ES-I3 (cell line): ENCODE data around the gene VAV2.

Experiments used
- H3K36me3 ChIP-seq: 2 replicates; pipeline ENCODE4 v1.6.1; 2013; ENCODE audit warnings: mild to moderate bottlenecking, low read length, control low read depth, moderate library complexity; ENCODE audit not compliant: insufficient read depth
- H3K4me1 ChIP-seq: 2 replicates; pipeline ENCODE4 v1.6.1; 2013; ENCODE audit warnings: mild to moderate bottlenecking, control low read depth, low read length; ENCODE audit not compliant: insufficient read depth
- H3K9ac ChIP-seq: 2 replicates; pipeline ENCODE4 v1.6.1; 2013; ENCODE audit warnings: low read depth, mild to moderate bottlenecking, low read length, moderate library complexity
- H3K9me3 ChIP-seq: 2 replicates; pipeline ENCODE4 v1.6.1; 2013; ENCODE audit warnings: mild to moderate bottlenecking, low read length, moderate library complexity; ENCODE audit not compliant: control insufficient read depth, insufficient read depth

Gene VAV2

GRCh38 chr9:133848471-133849109 lies 143.5 kb downstream of the VAV2 start:
- no peaks in the 10 kb centered on the region for H3K9me3 ChIP-seq
- no peaks in the 10 kb centered on the region for H3K4me1 ChIP-seq
- H3K36me3 ChIP-seq: no peaks in the 10 kb centered on the region; the same call in 1 of the 2 replicates
- H3K9ac ChIP-seq: no peak overlapping the region

GRCh38 chr9:133846483-133847090 lies 145.5 kb downstream of the VAV2 start:
- no peaks in the 10 kb centered on the region; the same call in 1 of the 2 replicates for H3K4me1 ChIP-seq
- H3K9ac ChIP-seq: no peak overlapping the region
- no peaks in the 10 kb centered on the region; the same call in 1 of the 2 replicates for H3K36me3 ChIP-seq
- no peaks in the 10 kb centered on the region for H3K9me3 ChIP-seq

GRCh38 chr9:133845440-133845839 lies 146.7 kb downstream of the VAV2 start:
- Histone ChIP-seq H3K4me1 (peaks cover 7% of the 10 kb centered on the region), H3K9ac (no peak overlapping the region), H3K36me3 (no peaks in the 10 kb centered on the region; the same call in 1 of the 2 replicates)

GRCh38 chr9:133844881-133845410 lies 147.2 kb downstream of the VAV2 start:
- Histone ChIP-seq H3K9me3 (no peaks in the 10 kb centered on the region), H3K36me3 (no peaks in the 10 kb centered on the region; the same call in 1 of the 2 replicates), H3K4me1 (peaks cover 10% of the 10 kb centered on the region), H3K9ac (no peak overlapping the region)

More at GRCh38 chr9:133845440-133845839, 146.7 kb downstream of the VAV2 start:
- no peaks in the 10 kb centered on the region for H3K9me3 ChIP-seq

GRCh38 chr9:133844398-133844784 lies 147.7 kb downstream of the VAV2 start:
- Histone ChIP-seq H3K9ac (no peak overlapping the region), H3K36me3 (no peaks in the 10 kb centered on the region; the same call in 1 of the 2 replicates), H3K9me3 (no peaks in the 10 kb centered on the region), H3K4me1 (peaks cover 10% of the 10 kb centered on the region)

- peaks cover 10% of the 10 kb centered on the region for H3K4me1 ChIP-seq
- H3K36me3 ChIP-seq: no peaks in the 10 kb centered on the region; the same call in 1 of the 2 replicates
- H3K9ac ChIP-seq: no peak overlapping the region
- H3K9me3 ChIP-seq: no peaks in the 10 kb centered on the region
Observed at GRCh38 chr9:133843751-133844397, 148.2 kb downstream of the VAV2 start.

GRCh38 chr9:133843250-133843649 lies 148.9 kb downstream of the VAV2 start:
- H3K36me3 ChIP-seq: no peaks in the 10 kb centered on the region
- peaks cover 10% of the 10 kb centered on the region for H3K4me1 ChIP-seq
- no peaks in the 10 kb centered on the region for H3K9me3 ChIP-seq
- no peak overlapping the region for H3K9ac ChIP-seq

GRCh38 chr9:133842721-133843227 lies 149.3 kb downstream of the VAV2 start:
- Histone ChIP-seq H3K9me3 (no peaks in the 10 kb centered on the region), H3K36me3 (no peaks in the 10 kb centered on the region), H3K9ac (no peak overlapping the region), H3K4me1 (peaks cover 10% of the 10 kb centered on the region)

- no peaks in the 10 kb centered on the region for H3K36me3 ChIP-seq
- no peaks in the 10 kb centered on the region for H3K9me3 ChIP-seq
- no peak overlapping the region for H3K9ac ChIP-seq
- H3K4me1 ChIP-seq: peaks cover 10% of the 10 kb centered on the region
Observed at GRCh38 chr9:133842174-133842573, 149.9 kb downstream of the VAV2 start.

- Histone ChIP-seq H3K9me3 (no peaks in the 10 kb centered on the region), H3K36me3 (no peaks in the 10 kb centered on the region), H3K4me1 (peaks cover 12% of the 10 kb centered on the region), H3K9ac (no peak overlapping the region)
Observed at GRCh38 chr9:133841167-133841812, 150.8 kb downstream of the VAV2 start.

GRCh38 chr9:133839822-133840329 lies 152.2 kb downstream of the VAV2 start:
- no peaks in the 10 kb centered on the region for H3K9me3 ChIP-seq
- H3K36me3 ChIP-seq: no peaks in the 10 kb centered on the region
- peaks cover 22% of the 10 kb centered on the region for H3K4me1 ChIP-seq
- no peak overlapping the region for H3K9ac ChIP-seq

GRCh38 chr9:133838859-133839507 lies 153.1 kb downstream of the VAV2 start:
- Histone ChIP-seq H3K9ac (no peak overlapping the region), H3K4me1 (peaks cover 27% of the 10 kb centered on the region), H3K9me3 (no peaks in the 10 kb centered on the region), H3K36me3 (no peaks in the 10 kb centered on the region)

GRCh38 chr9:133837627-133838597 lies 154.2 kb downstream of the VAV2 start:
- Histone ChIP-seq H3K9ac (no peak overlapping the region), H3K4me1 (peaks cover 29% of the 10 kb centered on the region), H3K9me3 (no peaks in the 10 kb centered on the region), H3K36me3 (no peaks in the 10 kb centered on the region)
